ENCODE measurements around the gene MRPS7. TPM values are rescaled to one million over a fixed set of nuclear protein-coding genes. Genes with fewer than 3 reads are reported as not detected.
A peak's percentile ranks its signal among the peaks of the same experiment; 100 is the strongest.

MRPS7 gene
- total and polyA plus RNA-seq, 9 of the 15 experiments (the other 6 are each of a cell fraction or from before 2014, with no cell fraction given): 107 to 244 (median 132) TPM

DNA sequence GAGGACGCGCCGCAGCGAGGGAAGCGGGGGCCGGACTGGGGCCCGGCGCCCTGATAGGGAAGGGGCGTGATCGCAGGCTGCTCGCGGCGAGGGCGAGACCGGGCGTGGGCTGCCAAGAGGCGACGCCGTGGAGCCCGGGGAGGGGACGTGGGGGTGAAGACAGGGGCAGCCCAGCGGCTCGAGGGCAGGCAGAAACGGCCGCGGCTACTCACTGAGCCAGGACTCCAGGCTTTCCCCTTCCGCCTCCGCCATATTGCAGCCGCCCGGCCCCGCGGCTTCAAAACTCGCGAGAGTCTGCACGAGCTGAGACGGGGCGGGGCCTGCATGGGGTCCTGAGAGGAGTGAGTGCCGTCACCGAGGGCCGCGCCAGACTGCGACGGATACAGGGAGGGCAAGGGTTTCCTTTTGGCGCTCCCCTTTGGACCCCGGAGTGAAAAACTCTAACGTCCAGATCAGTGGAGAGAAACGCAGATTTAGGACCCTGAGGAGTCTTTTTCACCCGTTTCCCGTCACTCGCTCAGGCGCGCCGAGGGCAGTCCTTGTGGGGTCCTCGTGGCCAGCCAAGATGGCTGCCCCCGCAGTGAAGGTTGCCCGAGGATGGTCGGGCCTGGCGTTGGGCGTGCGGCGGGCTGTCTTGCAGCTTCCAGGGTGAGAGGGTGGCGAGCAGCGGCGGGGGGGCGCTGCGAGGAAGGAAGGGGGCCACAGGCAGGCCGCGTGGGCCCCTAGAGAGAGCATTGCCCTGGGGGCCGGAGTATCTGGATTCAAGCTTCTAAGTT is at the start of gene MRPS7, which contains the start of gene GGA3 (continued):
- TF ChIP-seq HNRNPLL (IDR thresholded peaks at IDR 0.05; ENCODE audit: low read depth, low read length, poor library complexity, severe bottlenecking): no peak
- TF ChIP-seq ARHGAP35 (IDR thresholded peaks at IDR 0.05; ENCODE audit: partially characterized antibody): peak; percentile 90
- no peak for TF ChIP-seq ZNF780A (CRISPR knock-in tag; IDR thresholded peaks at IDR 0.05)
- TF ChIP-seq, protein P1, sequence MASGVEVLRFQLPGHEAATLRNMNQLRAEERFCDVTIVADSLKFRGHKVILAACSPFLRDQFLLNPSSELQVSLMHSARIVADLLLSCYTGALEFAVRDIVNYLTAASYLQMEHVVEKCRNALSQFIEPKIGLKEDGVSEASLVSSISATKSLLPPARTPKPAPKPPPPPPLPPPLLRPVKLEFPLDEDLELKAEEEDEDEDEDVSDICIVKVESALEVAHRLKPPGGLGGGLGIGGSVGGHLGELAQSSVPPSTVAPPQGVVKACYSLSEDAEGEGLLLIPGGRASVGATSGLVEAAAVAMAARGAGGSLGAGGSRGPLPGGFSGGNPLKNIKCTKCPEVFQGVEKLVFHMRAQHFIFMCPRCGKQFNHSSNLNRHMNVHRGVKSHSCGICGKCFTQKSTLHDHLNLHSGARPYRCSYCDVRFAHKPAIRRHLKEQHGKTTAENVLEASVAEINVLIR (CRISPR knock-in tag; IDR thresholded peaks at IDR 0.05): peak; percentile 42; the same call in 1 of the 2 replicates
- TF ChIP-seq HDAC2 (IDR thresholded peaks at IDR 0.05): peak; percentile 64
- TF ChIP-seq, protein P2, sequence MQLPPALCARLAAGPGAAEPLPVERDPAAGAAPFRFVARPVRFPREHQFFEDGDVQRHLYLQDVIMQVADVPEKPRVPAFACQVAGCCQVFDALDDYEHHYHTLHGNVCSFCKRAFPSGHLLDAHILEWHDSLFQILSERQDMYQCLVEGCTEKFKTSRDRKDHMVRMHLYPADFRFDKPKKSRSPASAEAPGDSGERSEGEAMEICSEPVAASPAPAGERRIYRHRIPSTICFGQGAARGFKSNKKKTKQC (CRISPR knock-in tag; IDR thresholded peaks at IDR 0.05): peak; percentile 72; the same call in 1 of the 2 replicates
- TF ChIP-seq CBFB (CRISPR knock-in tag; IDR thresholded peaks at IDR 0.05): 0 out of 2 replicates have a peak, but pooled peaks have one; percentile 1
- TF ChIP-seq, protein P3, sequence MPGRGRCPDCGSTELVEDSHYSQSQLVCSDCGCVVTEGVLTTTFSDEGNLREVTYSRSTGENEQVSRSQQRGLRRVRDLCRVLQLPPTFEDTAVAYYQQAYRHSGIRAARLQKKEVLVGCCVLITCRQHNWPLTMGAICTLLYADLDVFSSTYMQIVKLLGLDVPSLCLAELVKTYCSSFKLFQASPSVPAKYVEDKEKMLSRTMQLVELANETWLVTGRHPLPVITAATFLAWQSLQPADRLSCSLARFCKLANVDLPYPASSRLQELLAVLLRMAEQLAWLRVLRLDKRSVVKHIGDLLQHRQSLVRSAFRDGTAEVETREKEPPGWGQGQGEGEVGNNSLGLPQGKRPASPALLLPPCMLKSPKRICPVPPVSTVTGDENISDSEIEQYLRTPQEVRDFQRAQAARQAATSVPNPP (IDR thresholded peaks at IDR 0.05; ENCODE audit: borderline replicate concordance, insufficient read depth, insufficient read length): no peak
- TF ChIP-seq, protein P4, sequence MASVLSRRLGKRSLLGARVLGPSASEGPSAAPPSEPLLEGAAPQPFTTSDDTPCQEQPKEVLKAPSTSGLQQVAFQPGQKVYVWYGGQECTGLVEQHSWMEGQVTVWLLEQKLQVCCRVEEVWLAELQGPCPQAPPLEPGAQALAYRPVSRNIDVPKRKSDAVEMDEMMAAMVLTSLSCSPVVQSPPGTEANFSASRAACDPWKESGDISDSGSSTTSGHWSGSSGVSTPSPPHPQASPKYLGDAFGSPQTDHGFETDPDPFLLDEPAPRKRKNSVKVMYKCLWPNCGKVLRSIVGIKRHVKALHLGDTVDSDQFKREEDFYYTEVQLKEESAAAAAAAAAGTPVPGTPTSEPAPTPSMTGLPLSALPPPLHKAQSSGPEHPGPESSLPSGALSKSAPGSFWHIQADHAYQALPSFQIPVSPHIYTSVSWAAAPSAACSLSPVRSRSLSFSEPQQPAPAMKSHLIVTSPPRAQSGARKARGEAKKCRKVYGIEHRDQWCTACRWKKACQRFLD (CRISPR knock-in tag; IDR thresholded peaks at IDR 0.05): peak; percentile 90
- peak; percentile 38; the same call in 1 of the 2 replicates for TF ChIP-seq JUND (IDR thresholded peaks at IDR 0.05; ENCODE audit: borderline replicate concordance, low read depth, low read length)
- TF ChIP-seq JUND (tag; IDR thresholded peaks at IDR 0.05; ENCODE audit: borderline replicate concordance, low read depth, low read length): no peak; the same call in 2 of the 3 replicates
- no peak for TF ChIP-seq RFX1 (IDR thresholded peaks at IDR 0.05)
- TF ChIP-seq TAF15 (IDR thresholded peaks at IDR 0.05; ENCODE audit: low read depth, low read length): no peak
- peak; percentile 45; the same call in 1 of the 2 replicates for TF ChIP-seq NBN (IDR thresholded peaks at IDR 0.05; ENCODE audit: low read depth)
- TF ChIP-seq JUN (IDR thresholded peaks at IDR 0.05; ENCODE audit: borderline replicate concordance, low read depth, low read length): peak; percentile 58; the same call in 1 of the 2 replicates
- TF ChIP-seq JUN (CRISPR knock-in tag; IDR thresholded peaks at IDR 0.05; ENCODE audit: borderline replicate concordance): 0 out of 2 replicates have a peak, but pooled peaks have one; percentile 45
- no peak for TF ChIP-seq ZFP30 (CRISPR knock-in tag; IDR thresholded peaks at IDR 0.05; ENCODE audit: borderline replicate concordance)
- no peak; the same call in 1 of the 2 replicates for TF ChIP-seq KAT7 (CRISPR knock-in tag; IDR thresholded peaks at IDR 0.05; ENCODE audit: borderline replicate concordance)
- no peak for TF ChIP-seq SETDB1 (IDR thresholded peaks at IDR 0.05; ENCODE audit: low read length)
- no peak for TF ChIP-seq MTF1 (CRISPR knock-in tag; IDR thresholded peaks at IDR 0.05; ENCODE audit: borderline replicate concordance)
- no peak for TF ChIP-seq SMARCB1 (IDR thresholded peaks at IDR 0.05; ENCODE audit: insufficient read length, low read depth)
- TF ChIP-seq TEAD2 (tag; IDR thresholded peaks at IDR 0.05): no peak
- TF ChIP-seq NFIC (IDR thresholded peaks at IDR 0.05): peak; percentile 33
- no peak for TF ChIP-seq TCF7L2 (IDR thresholded peaks at IDR 0.05; ENCODE audit: low read depth, low read length)
- peak; percentile 41; the same call in 1 of the 2 replicates for TF ChIP-seq CTBP1 (IDR thresholded peaks at IDR 0.05; ENCODE audit: borderline replicate concordance)

Measured in K562 (cell line).